LNCaP clone FGC (cell line): ENCODE data around the gene RPS4Y1.

Source experiments
- DNase-seq: peaks from one replicate; pipeline ENCODE4 v3.0.0-alpha.2; 2011; ENCODE audit warnings: low read depth
- H3K4me3 ChIP-seq: 2 replicates; pipeline ENCODE4 v1.5.1; 2011; ENCODE audit warnings: mild to moderate bottlenecking, low read depth, low read length, control low read depth
- TF ChIP-seq, protein P1 (sequence below): IDR thresholded peaks from 2 replicates; pipeline ENCODE4 v1.5.1; 2012; ENCODE audit warnings: mild to moderate bottlenecking; ENCODE audit not compliant: control insufficient read depth, insufficient read depth; ENCODE audit errors: extremely low read depth

Gene RPS4Y1

DNA sequence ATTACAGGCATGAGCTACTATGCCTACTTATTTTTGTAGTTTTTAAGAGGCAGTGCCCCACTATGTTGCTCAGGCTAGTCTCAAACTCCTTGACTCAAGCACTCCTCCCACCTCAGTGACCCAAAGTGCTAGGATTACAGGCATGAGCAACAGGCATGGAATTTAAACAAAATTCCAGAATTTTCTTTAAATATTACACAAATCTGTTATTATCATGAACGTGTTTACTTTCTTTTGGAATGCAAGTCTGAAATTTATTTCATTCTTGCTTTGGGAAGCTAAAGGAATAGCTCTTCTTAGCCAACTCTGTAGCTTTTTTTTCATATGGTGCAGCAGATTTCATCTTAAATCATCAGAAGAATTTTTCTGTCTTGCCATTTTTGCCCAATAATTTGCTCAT lies 66.0 kb downstream of the RPS4Y1 start:
- TF ChIP-seq, protein P1, sequence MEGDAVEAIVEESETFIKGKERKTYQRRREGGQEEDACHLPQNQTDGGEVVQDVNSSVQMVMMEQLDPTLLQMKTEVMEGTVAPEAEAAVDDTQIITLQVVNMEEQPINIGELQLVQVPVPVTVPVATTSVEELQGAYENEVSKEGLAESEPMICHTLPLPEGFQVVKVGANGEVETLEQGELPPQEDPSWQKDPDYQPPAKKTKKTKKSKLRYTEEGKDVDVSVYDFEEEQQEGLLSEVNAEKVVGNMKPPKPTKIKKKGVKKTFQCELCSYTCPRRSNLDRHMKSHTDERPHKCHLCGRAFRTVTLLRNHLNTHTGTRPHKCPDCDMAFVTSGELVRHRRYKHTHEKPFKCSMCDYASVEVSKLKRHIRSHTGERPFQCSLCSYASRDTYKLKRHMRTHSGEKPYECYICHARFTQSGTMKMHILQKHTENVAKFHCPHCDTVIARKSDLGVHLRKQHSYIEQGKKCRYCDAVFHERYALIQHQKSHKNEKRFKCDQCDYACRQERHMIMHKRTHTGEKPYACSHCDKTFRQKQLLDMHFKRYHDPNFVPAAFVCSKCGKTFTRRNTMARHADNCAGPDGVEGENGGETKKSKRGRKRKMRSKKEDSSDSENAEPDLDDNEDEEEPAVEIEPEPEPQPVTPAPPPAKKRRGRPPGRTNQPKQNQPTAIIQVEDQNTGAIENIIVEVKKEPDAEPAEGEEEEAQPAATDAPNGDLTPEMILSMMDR = no peak
- no peak overlapping the region for H3K4me3 ChIP-seq
- no peak for DNase-seq

DNA sequence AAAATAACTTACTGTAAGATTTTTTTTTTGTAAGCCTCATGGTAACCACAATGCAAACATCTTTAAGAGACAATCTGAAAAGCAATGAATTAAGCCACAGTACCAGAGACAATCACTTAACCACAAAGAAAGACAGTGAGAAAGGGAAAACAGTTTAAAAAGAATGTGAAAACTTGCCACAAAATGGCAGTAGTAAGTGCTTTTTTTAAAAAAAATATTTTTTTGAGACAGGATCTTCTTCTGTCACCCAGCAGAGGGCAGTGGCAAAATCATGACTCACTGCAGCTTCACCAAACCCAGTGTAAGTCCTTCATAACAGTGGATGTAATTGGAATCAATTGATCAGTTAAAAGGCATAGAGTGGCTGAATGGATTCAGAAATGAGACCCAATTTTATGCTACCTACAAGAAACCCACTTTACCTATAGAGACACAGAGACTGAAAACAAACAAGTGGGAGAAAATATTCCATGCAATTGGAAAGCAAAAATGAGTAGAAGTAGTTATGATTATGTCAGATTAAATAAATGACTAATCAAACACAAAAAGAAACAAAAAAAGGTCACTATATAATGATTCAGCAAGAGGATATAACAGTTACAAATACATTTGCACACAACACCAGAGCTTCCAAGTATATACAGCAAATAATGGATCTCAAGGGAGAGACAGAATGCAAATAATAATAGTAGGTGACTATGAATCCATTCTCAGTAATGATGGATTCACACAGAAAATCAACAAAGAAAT lies 71.8 kb downstream of the RPS4Y1 start:
- H3K4me3 ChIP-seq = no peak overlapping the region
- DNase-seq = no peak
- TF ChIP-seq, protein P1 = peak; percentile 32; the same call in 1 of the 2 replicates
